Fibroblast of skin of right quadriceps (primary cell): ENCODE measurements around the gene PLEKHG3.
"Not testable (repeated sequence)": the region's sequence is repeated elsewhere in the genome, so short reads cannot be mapped to it uniquely, and the experiment has no call there.

Experiments used
- DNase-seq: peaks from one replicate; pipeline ENCODE4 v3.0.0-alpha.2; 2013

Gene PLEKHG3

DNA sequence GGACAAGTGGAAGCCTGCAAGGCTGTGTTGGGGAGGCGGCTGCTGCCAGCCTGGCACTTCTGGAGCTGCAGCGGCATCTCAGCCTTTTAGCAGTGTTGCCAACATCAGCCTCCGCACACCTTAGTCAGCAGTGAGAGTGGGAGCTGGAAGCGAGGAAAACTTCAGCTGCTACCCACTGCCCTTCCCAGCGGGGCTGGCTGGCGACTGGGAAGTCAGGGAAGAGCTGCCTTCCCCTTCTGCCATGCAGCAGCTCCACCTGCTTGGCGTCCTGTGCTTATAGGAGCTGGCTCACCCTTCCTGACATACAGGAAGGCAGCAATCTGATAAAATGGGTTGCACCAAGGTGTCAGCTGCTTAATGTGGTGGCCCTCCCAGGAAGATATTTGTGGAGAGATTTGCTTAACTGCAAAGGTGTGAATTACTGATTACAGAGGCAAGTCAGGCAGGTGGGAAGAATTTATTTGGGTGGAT lies 15.4 kb upstream of the PLEKHG3 start:
- no peak for DNase-seq

DNA sequence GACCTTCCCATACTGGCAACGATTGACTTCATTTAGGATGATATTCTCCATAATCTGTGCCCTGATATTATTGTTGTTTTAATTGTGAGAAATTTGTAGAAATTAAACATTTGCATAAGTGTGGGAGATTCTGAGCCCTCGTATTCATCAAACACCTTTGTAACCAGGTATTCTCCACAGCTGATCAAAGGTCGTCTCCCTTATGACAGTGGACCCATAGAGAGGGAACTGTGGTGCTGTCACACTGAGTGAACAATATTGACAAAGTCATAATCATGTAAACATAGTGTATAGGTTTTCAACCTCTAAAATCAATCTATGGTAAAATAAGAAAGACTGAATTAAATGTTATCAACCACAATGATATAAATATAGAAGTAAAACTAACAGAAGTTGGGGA lies 14.9 kb upstream of the PLEKHG3 start:
- DNase-seq: no peak

DNA sequence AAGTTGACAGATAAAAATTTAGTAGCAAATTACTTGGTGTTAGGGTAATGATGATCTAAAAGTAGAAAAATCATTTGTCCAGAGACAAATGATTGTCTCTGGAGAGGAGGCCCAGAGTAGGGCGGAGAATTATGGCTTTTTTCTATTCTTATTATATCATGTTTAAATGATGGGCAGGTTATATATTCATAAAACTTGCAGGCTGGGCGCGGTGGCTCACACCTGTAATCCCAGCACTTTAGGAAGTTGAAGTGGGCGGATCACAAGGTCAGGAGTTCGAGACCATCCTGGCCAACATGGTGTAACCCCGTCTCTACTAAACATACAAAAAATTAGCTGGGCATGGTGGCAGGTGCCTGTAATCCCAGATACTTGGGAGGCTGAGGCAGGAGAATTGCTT lies 13.6 kb upstream of the PLEKHG3 start:
- not testable (repeated sequence) for DNase-seq

DNA sequence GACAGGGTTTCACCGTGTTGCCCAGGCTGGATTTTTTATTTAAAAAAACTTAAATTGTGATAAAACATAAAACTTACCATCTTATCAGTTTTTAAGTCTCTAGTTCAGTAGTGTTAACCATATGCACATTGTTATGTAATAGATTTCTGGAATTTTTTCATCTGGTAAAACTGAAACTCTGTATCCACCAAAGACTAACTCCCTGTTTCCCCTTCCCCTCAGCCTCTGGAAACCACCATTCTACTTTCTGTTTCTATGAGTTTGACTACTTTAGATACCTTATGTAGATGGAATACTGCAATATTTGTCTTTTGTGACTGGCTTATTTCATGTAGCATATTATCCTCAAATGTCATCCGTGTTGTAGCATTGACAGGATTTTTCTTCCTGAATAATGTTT lies 12.8 kb upstream of the PLEKHG3 start:
- no peak for DNase-seq

DNA sequence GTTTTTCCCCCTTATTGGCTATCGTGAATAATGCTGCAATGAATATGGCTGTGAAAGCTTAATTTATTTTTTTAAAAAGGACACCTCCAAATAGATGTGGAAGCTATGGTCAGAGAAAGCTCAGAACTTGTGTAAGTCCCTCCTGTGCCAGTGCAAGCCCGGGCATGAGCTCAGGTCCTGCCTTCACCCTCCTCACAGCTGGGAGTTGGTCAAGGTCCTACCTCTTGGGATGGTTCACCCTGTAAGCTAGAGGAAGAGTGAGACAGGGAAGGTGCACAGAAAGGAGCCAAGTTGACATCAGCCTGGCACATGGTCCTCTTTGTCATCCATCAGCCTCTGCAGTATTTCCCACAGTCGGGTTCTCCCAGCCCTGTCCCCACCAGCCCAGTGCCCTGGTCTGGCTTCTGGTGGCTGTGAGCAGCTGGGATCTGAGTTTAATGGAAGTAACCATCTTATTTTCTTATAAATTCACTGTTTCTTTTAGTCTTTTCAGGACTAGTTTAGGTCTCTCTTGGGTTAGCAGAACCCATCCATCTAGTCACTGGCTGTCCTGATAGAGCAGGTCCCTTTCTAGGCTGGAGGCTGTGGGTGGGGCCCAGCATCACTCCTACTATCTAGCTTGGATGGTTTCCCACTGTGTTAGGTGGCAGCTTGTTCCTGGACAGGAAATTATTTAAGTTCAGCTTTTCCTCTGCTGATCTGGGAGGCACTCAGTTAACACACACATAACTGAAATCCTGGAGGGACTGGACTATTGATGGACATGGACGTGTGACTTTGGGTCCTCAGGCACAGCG lies 11.8 kb upstream of the PLEKHG3 start:
- no peak for DNase-seq

DNA sequence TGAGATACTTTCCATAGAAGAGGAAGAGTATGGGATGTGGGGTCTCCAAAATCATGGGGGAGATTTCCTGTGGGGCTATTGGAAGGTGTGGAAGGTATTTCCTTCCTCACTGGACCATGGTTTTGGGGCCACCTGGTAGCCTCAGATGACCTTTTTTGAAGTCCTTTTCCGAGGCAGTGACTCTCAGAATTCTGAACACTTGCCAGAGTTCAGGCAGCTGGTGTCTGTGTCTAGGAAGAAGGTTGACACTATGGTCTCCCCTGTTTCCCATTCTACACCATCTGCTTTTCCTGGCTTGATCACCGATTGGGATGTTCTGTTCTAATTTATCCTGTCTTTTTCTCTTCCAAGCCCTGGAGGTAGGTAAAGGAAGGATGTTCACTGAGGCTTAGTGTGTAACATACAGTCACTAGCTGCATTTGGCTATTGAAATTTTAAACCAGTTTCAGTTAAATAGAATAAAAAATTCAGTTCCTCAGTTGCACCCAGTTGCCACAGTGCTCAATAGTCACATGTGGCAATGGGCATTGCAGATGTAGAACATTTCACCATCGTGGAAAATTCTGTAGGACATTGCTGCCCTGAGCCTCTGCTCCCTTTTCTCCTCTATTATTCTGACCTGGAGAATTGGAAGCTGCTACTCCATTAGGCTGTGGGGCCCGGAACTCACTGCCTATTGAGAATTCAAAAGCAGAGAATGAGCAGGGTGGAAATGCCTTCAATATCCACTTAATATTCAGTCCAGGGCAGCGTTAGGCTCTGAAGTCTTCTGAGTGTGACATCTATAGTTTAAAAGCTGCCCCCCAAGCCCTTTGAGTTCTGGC lies 11.0 kb upstream of the PLEKHG3 start:
- no peak for DNase-seq

DNA sequence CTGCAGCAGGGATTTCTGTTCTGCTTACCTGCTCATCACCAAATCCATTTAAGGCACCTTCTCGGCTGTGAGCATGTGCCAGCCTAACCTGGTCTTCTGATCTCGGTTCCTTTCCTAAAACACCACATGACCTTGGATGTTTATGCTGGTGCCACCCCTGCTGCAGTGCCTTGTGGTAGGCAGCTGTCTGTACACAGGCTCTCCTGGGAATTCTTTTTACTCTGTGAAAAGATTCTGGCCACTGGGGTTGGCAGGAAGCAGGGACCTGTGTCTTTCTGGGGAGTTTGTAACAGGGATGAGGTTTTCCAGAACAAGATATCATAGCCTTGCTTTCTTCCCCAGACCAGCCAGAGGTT lies 10.4 kb upstream of the PLEKHG3 start:
- no peak for DNase-seq

DNA sequence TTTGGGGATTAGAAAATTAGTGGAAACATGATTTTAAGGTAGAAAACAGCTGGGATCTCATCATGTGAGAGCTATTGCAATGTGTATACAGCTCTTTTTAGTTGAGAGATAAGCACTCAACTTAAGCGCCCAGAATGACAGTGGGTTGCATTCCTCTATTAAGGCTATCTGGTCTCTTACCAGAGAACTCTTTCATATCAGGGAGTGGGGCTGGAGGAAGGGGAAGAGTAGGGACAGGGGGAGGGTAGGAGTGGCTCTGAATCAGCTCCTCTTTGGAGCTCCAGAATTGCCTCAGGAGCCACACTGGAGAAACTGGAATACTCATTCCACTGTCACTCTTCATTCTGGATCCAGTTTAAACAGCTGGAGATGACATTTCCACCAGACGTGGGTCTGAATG lies 9.2 kb upstream of the PLEKHG3 start:
- no peak for DNase-seq

DNA sequence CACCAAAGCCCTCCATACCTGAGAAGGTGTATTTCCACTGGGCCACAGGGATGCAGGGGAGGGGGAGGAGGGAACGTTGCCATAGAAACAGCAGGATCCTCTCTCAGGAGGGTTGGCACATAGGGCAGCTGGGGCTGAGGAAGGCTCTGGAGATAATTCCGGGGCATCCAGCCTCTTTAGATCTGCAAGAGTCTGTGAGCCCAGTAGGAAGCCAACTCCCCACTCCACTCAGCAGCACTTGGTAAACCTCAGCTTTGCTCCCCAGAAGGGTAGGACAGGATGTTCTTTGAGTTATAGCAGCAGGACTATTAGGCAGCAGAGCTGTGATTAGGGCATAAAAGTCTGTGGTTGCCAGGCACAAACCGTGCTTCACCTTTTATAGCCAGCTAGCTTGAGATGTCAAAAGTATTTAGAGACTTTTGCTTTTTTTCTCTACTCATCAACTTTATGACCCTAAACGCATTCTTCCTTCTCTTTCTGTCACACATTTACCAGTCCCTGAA lies 7.8 kb upstream of the PLEKHG3 start:
- DNase-seq: no peak

DNA sequence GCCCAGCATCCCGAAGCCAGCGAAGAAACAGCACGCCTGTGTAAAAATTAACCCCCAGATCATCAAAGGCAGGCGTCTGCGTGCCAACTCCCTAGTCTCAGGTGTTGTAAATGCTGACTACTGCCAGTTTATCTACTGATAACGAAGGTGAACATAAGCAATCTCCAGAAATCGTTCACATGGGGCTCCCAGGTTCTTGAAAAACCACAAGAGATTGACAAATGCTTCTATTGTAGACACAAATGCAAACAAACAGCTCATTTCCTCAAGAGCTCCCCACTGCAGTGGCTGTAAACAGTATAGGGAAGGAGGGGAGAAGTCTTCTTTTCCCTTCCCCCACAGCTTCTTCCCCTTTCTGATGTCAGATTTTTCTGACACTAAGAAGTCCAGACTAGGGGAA lies 5.3 kb upstream of the PLEKHG3 start:
- DNase-seq: no peak

DNA sequence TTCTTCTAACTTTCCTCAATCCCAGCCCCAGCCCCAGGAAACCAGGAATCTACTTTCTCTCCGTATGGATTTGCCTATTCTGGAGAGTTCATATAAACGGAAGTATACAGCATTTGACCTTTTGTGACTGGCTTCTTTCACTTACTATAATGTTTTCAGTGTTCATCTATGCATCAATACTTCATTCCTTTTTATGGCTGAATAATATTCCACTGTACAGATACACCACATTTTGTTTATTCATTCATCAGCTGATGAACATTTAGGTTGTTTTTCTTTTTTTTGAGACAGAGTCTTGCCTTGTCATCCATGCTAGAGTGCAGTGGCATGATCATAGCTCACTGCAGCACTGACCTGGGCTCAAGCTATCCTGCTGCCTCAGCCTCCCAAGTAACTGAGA lies 3.9 kb upstream of the PLEKHG3 start:
- DNase-seq: no peak

DNA sequence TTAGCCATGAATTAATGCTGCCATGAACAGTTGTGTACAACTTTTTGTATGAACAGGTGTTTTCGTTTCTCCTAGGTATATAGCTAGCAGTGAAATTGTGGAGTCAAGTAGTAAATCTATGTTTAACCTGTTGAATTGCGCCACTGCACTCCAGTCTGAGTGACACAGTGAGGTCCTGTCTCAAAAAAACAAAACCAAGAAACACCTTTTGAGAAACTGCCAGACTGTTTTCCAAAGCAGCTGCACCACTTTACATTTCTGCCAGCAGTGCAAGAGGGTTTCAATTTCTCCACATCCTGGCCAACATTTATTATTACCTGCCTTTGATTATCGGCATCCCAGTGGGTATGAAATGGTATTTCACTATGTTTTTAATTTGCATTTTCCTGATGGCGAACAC lies 3.3 kb upstream of the PLEKHG3 start:
- no peak for DNase-seq

DNA sequence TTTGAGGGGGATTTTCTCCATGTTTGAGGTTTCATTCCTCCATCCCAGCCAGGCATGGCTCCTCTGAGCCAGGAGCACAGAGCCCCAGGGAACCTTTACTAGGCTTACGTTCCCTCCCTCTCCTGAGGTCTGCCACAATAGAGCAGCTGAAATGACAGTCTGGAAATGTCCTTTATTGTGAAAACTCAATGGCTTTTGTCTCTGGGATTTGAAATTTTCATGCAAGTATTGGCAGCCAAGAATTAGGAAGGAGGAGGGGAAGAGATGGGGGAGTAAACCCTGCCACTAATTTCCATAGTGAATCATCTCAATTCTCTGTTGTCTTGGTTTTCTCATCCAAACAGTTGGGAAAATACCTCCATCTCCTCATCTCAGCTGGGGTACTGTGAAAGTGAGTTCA lies 2.6 kb upstream of the PLEKHG3 start:
- DNase-seq: no peak

DNA sequence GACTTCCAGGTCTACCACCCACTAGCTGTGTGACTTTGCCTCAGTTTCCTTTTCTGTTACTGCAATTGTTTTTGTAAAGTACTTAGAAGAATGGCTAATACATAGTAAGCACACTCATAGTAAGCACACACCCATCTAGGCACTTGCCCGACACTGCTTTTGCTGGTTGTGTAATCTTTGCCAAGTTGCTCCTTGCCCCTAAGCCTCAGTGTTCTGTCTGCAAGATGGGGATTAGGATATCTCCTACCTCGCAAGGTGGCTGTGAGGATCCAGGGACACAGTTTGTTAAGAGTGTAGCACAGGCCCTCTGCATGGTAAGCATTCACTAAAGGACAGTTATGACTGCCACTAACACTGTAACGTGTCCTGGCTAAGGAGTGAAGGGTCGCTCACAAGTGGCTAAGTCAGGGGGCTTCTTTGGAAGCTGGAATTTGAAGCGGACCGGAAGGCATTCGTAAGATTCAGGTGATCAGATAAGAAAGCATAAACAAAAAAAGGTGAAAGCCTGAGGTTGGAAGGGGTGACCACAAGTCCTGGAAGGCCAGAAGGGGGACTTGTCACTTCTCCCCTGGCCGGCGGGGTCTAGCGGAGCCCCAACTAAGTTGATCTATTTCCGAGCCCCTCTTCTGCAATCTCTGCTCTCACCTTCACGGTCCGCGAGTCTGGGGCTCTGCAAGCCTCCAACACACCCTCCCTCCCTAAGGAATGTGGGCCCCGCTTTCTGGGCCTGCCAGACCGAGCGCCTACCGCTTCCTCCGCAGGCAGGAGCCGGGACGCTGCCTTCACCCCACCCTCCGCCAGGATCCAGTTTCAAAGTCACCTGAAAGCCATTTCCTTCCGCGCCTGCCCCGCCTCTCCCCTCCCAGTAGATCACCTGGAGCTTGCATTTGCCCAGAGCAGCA lies 1.5 kb upstream of the PLEKHG3 start:
- no peak for DNase-seq

DNA sequence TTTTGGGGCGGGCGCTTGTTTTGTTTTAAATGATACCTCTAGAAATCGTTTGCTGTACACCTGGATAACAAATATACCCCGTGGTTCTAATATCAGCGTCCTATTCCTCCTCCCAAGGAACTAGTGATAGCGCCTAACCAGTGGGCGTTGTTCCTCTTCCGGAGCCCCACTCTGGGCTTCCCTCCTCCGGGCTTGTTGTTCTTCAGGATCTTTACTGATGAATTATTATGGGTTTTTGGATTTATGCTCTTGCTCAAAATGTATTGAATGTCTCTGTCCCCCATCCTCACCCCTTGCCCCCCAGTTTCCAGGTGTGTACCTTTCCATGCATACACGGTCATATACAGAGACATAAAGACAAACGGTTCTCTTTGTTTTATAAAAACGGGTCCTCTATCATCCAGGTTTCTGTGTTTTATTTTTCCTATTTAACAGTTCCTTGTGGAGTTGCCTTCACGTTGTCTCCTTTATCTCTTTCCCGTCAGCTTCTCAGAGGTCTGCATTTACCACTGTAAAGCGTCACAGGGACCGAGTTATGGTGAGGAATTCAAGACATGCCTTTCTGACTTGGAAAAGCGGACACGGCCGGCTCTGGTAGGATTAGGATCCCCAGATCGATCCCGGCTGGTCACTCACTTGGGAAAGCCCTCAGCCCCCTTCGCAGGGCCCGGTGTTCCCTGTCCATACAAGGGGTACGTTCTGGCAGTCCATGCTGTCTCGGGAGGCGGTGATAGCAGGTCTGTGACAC lies 655 bp upstream of the PLEKHG3 start:
- no peak for DNase-seq

DNA sequence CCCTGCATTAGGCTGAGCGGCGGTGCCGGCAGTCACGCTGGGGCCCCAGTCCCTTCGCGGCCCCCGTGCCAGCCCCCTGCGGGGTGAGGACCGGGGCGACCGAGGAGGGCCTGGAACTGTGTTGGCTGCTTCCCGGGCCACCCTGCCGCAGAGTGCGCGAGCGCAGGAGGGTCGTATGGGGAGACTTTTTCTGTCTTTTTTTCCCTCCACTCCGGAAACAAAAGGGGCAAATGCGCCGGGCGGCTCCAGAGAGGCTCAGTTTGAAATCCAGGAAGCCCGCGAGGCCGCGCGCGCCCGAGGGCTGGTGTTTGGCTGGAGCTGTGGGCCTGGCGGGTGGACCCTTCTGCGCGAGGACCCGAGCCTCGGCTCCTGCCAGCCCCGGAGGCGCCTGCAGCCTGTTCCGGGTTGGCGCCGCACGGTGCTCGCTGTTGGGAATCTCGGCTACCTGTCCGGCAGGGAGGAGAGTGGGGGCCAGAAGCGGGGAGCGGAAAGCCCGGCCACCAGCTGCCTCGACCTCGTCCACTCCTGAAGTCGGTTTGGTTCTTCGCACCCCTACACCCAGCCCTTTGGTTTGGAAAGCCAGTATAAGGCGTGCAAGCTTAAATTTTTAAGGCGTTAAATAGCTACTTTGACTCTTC lies 638 bp downstream of the PLEKHG3 start:
- no peak for DNase-seq

DNA sequence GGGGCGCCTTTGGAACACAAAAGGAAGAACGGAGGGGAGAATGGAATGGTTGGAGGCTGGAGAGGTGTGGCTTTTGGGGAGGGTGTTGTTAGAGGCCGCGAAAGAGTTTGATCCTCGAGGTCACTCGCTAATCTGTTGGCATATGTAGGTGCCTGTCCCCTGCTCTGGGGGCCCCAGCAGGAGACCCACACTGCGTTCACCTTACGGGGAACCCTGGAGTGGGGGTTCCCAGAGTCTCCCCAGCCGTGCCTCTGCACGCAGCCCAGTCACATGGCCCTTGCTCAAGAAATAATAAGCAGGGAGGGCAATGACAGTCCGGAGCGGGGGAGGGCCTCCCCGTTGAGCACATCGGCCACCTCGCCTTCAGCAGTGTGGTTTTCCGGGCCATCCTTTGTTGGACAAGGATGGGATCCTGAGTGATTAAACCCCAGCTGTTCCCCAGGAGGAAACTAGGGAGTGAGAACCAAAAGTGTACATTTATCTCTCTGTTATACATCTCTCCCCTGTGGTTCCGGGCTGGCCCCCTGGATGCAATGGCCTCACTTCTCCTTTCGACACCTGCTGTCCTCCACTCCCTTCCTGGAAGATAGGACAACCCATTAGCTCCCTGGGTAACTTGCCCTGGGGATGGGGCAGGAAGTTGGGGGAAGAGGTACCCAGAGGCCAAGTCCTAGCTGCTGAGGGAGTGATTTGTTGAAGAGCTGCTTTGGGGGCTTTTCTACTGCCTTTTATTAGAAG lies 1.3 kb downstream of the PLEKHG3 start:
- no peak for DNase-seq

DNA sequence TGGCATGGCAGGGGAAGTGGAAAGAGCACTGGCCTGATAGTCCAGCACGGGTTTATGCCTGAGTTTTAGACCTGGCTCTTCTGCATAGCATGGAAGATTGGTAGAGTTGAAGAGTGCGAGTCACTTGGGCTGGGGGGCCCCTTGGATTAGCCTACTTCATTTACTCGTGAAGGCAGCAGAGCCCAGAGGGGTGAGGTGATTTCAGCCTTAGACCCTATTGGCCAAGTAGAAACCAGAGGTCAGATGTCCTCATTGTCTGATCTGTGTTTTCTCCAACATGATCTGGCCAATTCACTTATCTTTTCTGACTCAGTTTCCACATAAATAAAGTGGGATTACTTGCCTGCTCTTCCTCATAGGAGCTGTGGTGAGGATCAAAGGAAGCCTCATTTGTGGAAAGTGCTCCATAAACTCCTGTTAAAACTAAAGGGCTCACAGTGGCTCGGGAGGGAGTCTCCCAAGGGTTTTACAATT lies 1.9 kb downstream of the PLEKHG3 start:
- no peak for DNase-seq

DNA sequence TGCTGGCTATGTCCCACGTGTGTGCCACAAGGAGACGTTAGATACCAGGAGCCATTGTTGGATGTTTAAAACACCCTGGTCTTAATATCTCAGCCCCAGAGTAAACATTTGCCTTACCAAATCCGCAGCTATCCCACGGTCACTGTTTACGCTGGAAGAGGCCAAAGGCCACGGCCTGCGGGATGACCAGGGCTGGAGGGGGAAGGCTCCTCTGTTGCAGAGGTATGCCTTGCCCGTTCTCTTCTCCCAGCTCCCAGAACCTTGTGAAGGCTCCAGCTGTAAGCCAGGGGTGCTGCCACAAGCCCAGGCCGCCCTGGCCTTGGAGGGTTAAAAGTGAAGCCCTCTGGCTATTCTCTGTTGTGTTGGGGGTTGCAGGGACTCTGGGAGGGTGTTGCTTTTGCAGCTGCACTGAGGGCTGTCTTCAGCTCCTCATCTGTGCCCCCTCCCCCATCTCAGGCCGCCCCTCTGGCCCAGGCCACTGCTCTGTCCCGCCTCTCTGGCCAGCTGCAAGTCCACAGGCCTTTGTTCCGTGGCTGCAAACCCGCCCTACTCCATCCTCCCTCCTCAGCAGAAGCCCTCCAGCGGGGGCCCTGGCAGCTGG lies 2.5 kb downstream of the PLEKHG3 start:
- DNase-seq: no peak

DNA sequence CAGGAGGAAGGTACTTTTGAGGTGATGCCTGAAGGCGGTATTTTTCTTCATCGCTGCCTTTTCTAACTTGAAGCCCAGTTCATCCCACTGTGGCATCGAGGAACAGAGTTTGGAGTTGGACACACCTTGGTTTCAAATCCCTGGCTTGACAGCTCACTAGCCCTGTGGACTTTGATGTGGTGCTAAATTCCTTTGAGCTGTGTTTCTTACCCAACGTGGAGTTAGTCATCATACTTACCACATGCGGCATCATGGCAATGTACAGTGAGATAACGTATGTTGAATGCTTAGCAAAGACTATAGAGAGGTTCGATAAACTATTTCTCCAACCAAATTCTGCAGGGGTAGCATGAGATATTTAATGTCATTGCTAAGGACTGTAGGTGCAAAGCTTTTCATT lies 3.4 kb downstream of the PLEKHG3 start:
- peak; percentile 89 for DNase-seq
